GM21381 (cell line): ENCODE measurements around the gene EEF1AKMT2.
"Not testable (repeated sequence)": the region's sequence is repeated elsewhere in the genome, so short reads cannot be mapped to it uniquely, and the experiment has no call there.

Experiments used
- ATAC-seq: cut with Tn5 transposase; IDR thresholded peaks from one replicate; pipeline ENCODE4 v1.9.1; 2021; ENCODE audit warnings: mild to moderate bottlenecking, moderate library complexity; ENCODE audit not compliant: unreplicated experiment

Gene EEF1AKMT2

GRCh38 chr10:124791547-124792348 is at the start of gene EEF1AKMT2:
Gene EEF1AKMT2, minus strand, starts transcription at chr10:124791887. Its CDS starts 54 bp downstream, at chr10:124791833.
- ATAC-seq = peak; percentile 91

- ATAC-seq = no peak
Observed at GRCh38 chr10:124837687-124838086, 46.0 kb upstream of the EEF1AKMT2 start.

- ATAC-seq = no peak
Observed at GRCh38 chr10:124831116-124831515, 39.4 kb upstream of the EEF1AKMT2 start.

GRCh38 chr10:124830445-124830844 is 38.8 kb upstream of the EEF1AKMT2 start:
- ATAC-seq = no peak

GRCh38 chr10:124829447-124830115 is 37.9 kb upstream of the EEF1AKMT2 start:
- no peak for ATAC-seq

GRCh38 chr10:124827474-124827873 is 35.8 kb upstream of the EEF1AKMT2 start:
- no peak for ATAC-seq

- no peak for ATAC-seq
Observed at GRCh38 chr10:124826262-124826661, 34.6 kb upstream of the EEF1AKMT2 start.

GRCh38 chr10:124825702-124826101 is 34.0 kb upstream of the EEF1AKMT2 start:
- no peak for ATAC-seq

GRCh38 chr10:124824932-124825331 is 33.2 kb upstream of the EEF1AKMT2 start:
- ATAC-seq = not testable (repeated sequence)

GRCh38 chr10:124824507-124824906 is 32.8 kb upstream of the EEF1AKMT2 start:
- no peak for ATAC-seq

- no peak for ATAC-seq
Observed at GRCh38 chr10:124821520-124821919, 29.8 kb upstream of the EEF1AKMT2 start.

GRCh38 chr10:124820121-124820520 is 28.4 kb upstream of the EEF1AKMT2 start:
- ATAC-seq = no peak

- ATAC-seq = peak; percentile 36
Observed at GRCh38 chr10:124802313-124802675, 10.6 kb upstream of the EEF1AKMT2 start.

GRCh38 chr10:124799211-124799610 is 7.5 kb upstream of the EEF1AKMT2 start:
- ATAC-seq = no peak

- no peak for ATAC-seq
Observed at GRCh38 chr10:124798781-124799180, 7.1 kb upstream of the EEF1AKMT2 start.

GRCh38 chr10:124798364-124798763 is 6.7 kb upstream of the EEF1AKMT2 start:
- ATAC-seq = no peak

GRCh38 chr10:124792998-124793352 is 1.3 kb upstream of the EEF1AKMT2 start:
- no peak for ATAC-seq

GRCh38 chr10:124782900-124783299 is 8.8 kb downstream of the EEF1AKMT2 start:
- not testable (repeated sequence) for ATAC-seq

GRCh38 chr10:124768791-124769190 is 22.9 kb downstream of the EEF1AKMT2 start:
- no peak for ATAC-seq

- no peak for ATAC-seq
Observed at GRCh38 chr10:124765256-124765655, 26.4 kb downstream of the EEF1AKMT2 start.

- ATAC-seq = no peak
Observed at GRCh38 chr10:124763267-124763666, 28.4 kb downstream of the EEF1AKMT2 start.

GRCh38 chr10:124762281-124762680 is 29.4 kb downstream of the EEF1AKMT2 start:
- ATAC-seq = no peak
